HepG2 (cell line): ENCODE data around the gene SEPTIN2. TPM values are rescaled to one million over a fixed set of nuclear protein-coding genes. Genes with fewer than 3 reads are reported as not detected.

ENCODE experiments used
- ATAC-seq: fragments of 200-7000 bp; cut with Tn5 transposase; 3 replicates; pipeline ENCODE4 v1.9.1; 2020; ENCODE audit warnings: mild to moderate bottlenecking, moderate library complexity
- BruUV-seq: library from RNA; stranded (reverse); fragments of 400-500 nt; replicated peaks from 2 replicates; lab custom pipeline; 2021; lab: Mats Ljungman, UMichigan
- CTCF ChIA-PET: fragments of 300-600 bp; formaldehyde crosslinking; extraction: SDS; loops from one replicate; lab custom pipeline; 2021; ENCODE audit warnings: low total read pairs, inconsistent platforms, low intra/inter-chr PET ratio; lab: Yijun Ruan, JAX
- POLR2A ChIA-PET: fragments of 350-600 bp; sonication (Branson Sonifier 250); formaldehyde crosslinking; loops from one replicate; lab custom pipeline; 2020; ENCODE audit warnings: antibody characterized with exemption, inconsistent platforms; lab: Yijun Ruan, JAX
- DNase-seq: peaks from one replicate; pipeline ENCODE4 v3.0.0-alpha.2; 2015; ENCODE audit warnings: low spot score
- FAIRE-seq: peaks from 3 replicates; lab custom pipeline; 2011; peaks lifted over from hg19 to GRCh38; lab: Jason Lieb, UNC
- H2AFZ ChIP-seq: one replicate; pipeline ENCODE4 v1.6.1; 2011; ENCODE audit warnings: low read length, inconsistent platforms
- H3K27ac ChIP-seq: fragments of 300-600 bp; 3 replicates; pipeline ENCODE4 v1.8.0; 2011; ENCODE audit warnings: mixed run types, mild to moderate bottlenecking, mixed read lengths, low read length, inconsistent platforms; ENCODE audit not compliant: insufficient read depth; ENCODE audit errors: extremely low read length
- H3K27me3 ChIP-seq, 2 experiments: fragments of 200-600 bp in 1 of 2; 2 replicates in 1 of 2; 3 replicates in 1 of 2; pipeline versions ENCODE4 v1.6.0 to v1.8.0; 2011; ENCODE audit warnings: low read length in 2 of 2, mild to moderate bottlenecking in 2 of 2, moderate library complexity in 2 of 2, inconsistent platforms in 1 of 2; ENCODE audit not compliant: insufficient read depth in 2 of 2, control insufficient read depth in 1 of 2
- H3K36me3 ChIP-seq, 2 experiments: fragments of 200-600 bp in 1 of 2; replicated peaks in 1 of 2; 2 replicates in 1 of 2; 3 replicates in 1 of 2; pipeline versions ENCODE4 v1.5.1 to v1.8.0; 2011; ENCODE audit warnings: low read length in 2 of 2, inconsistent platforms in 1 of 2; ENCODE audit not compliant: insufficient read depth in 2 of 2, control insufficient read depth in 1 of 2
- H3K4me1 ChIP-seq: 2 replicates; pipeline ENCODE4 v1.5.1; 2012; ENCODE audit warnings: low read length, inconsistent platforms; ENCODE audit not compliant: insufficient read depth
- H3K4me2 ChIP-seq: 2 replicates; pipeline ENCODE4 v1.6.0; 2011; ENCODE audit warnings: low read depth, low read length, inconsistent platforms
- H3K4me3 ChIP-seq, 3 experiments: fragments of 200-600 bp in 1 of 3; sonication (generic), shearing (Covaris generic) in 1 of 3; replicated peaks in 1 of 3; 2 replicates each; pipeline ENCODE4 v1.5.1; 2011 to 2016; ENCODE audit warnings: low read length in 3 of 3, inconsistent platforms in 2 of 3, low read depth in 2 of 3, mild to moderate bottlenecking in 2 of 3, control low read depth in 1 of 3, mixed read lengths in 1 of 3; ENCODE audit not compliant: insufficient read depth in 1 of 3
- H3K79me2 ChIP-seq: one replicate; pipeline ENCODE4 v1.6.1; 2011; ENCODE audit warnings: low read length, inconsistent platforms; ENCODE audit not compliant: insufficient read depth
- H3K9ac ChIP-seq: 2 replicates; pipeline ENCODE4 v1.6.0; 2011; ENCODE audit warnings: mild to moderate bottlenecking, low read depth, low read length, inconsistent platforms; ENCODE audit not compliant: insufficient read depth
- H3K9me3 ChIP-seq: 2 replicates; pipeline ENCODE4 v1.5.1; 2012; ENCODE audit warnings: mild to moderate bottlenecking, low read length
- H4K20me1 ChIP-seq: 2 replicates; pipeline ENCODE4 v1.6.0; 2011; ENCODE audit warnings: inconsistent platforms, mild to moderate bottlenecking, low read length, moderate library complexity; ENCODE audit not compliant: insufficient read depth
- ARHGAP35 ChIP-seq: sonication (generic); formaldehyde crosslinking; IDR thresholded peaks from 2 replicates; pipeline ENCODE4 v1.9.0; 2022; ENCODE audit warnings: mild to moderate bottlenecking, inconsistent platforms, moderate library complexity, missing genetic modification reagents, borderline replicate concordance
- KLF12 ChIP-seq: sonication (generic); formaldehyde crosslinking; IDR thresholded peaks from 2 replicates; pipeline ENCODE4 v1.4.0; 2020; ENCODE audit warnings: missing genetic modification reagents, borderline replicate concordance
- NFKB2 ChIP-seq: sonication (generic); formaldehyde crosslinking; IDR thresholded peaks from 2 replicates; pipeline ENCODE4 v1.4.0; 2020; ENCODE audit warnings: missing genetic modification reagents, borderline replicate concordance
- TBX2 ChIP-seq: sonication (generic); formaldehyde crosslinking; IDR thresholded peaks from 2 replicates; pipeline ENCODE4 v1.5.0; 2020; ENCODE audit warnings: missing genetic modification reagents, mild to moderate bottlenecking, borderline replicate concordance
- ZBTB42 ChIP-seq: sonication (generic); formaldehyde crosslinking; IDR thresholded peaks from 2 replicates; pipeline ENCODE4 v1.5.0; 2020; ENCODE audit warnings: mild to moderate bottlenecking, missing genetic modification reagents
- ZBTB8A ChIP-seq: sonication (generic); formaldehyde crosslinking; IDR thresholded peaks from 2 replicates; pipeline ENCODE4 v1.4.0; 2020; ENCODE audit warnings: mild to moderate bottlenecking, low read depth, missing genetic modification reagents, borderline replicate concordance
- ZIK1 ChIP-seq: sonication (generic); formaldehyde crosslinking; IDR thresholded peaks from 2 replicates; pipeline ENCODE4 v1.5.0; 2020; ENCODE audit warnings: mild to moderate bottlenecking, low read depth, missing genetic modification reagents, borderline replicate concordance
- ZNF121 ChIP-seq: sonication (generic); formaldehyde crosslinking; IDR thresholded peaks from 2 replicates; pipeline ENCODE4 v1.5.0; 2020; ENCODE audit warnings: mild to moderate bottlenecking, missing genetic modification reagents
- ZNF570 ChIP-seq: sonication (generic); formaldehyde crosslinking; IDR thresholded peaks from 2 replicates; pipeline ENCODE4 v1.4.0; 2020; ENCODE audit warnings: mild to moderate bottlenecking, missing genetic modification reagents, borderline replicate concordance
- ZNF75D ChIP-seq: sonication (generic); formaldehyde crosslinking; IDR thresholded peaks from 2 replicates; pipeline ENCODE4 v1.8.1; 2023; ENCODE audit warnings: missing genetic modification reagents, mild to moderate bottlenecking, borderline replicate concordance
- ZNF782 ChIP-seq: sonication (generic); formaldehyde crosslinking; IDR thresholded peaks from 2 replicates; pipeline ENCODE4 v1.4.0; 2020; ENCODE audit warnings: missing genetic modification reagents, mild to moderate bottlenecking, borderline replicate concordance
- ZNF850 ChIP-seq: sonication (generic); formaldehyde crosslinking; conservative IDR thresholded peaks from 2 replicates; pipeline ENCODE4 v1.9.0; 2021; ENCODE audit warnings: mild to moderate bottlenecking, missing genetic modification reagents
- ZSCAN31 ChIP-seq: sonication (generic); formaldehyde crosslinking; IDR thresholded peaks from 2 replicates; pipeline ENCODE4 v1.5.0; 2020; ENCODE audit warnings: low read depth, mild to moderate bottlenecking, missing genetic modification reagents
- WGBS: methylation state at CpG from one replicate; pipeline ENCODE4 v1.1.6; 2017; ENCODE audit warnings: low lambda C conversion rate; 5-methylcytosine and 5-hydroxymethylcytosine counted together
- in situ Hi-C: cut with HindIII; loops from 2 replicates; pipeline ENCODE4 v1.10.0; 2017; ENCODE audit warnings: low pct_unique_long_range_greater_than_20kb; ENCODE audit not compliant: extremely low pct_ligation_motif_present
- intact Hi-C: fragments of 100-400 bp; cut with micrococcal nuclease; formaldehyde crosslinking; loops from one replicate; pipeline ENCODE4 v1.10.0; 2022; ENCODE audit not compliant: unreplicated experiment
- polyA plus RNA-seq, 8 experiments: library from polyadenylated mRNA; depleted of rRNA in 3 of 8; stranded (reverse) in 7 of 8; unstranded in 1 of 8; fragments of >200 nt; fragmentation: Illumina TruSeq in 4 of 8; extraction: Trizol in 4 of 8; gene quantifications; 2 replicates each; pipeline versions ENCODE4 v1.2.1 to v1.2.3, GENCODE V29; 2011 to 2016; ENCODE audit warnings: low read depth in 4 of 8, missing spikeins in 1 of 8, mixed read lengths in 1 of 8; ENCODE audit not compliant: insufficient read depth in 1 of 8
- total RNA-seq, 5 experiments: library from RNA; depleted of rRNA; stranded (reverse); fragments of >200 nt; fragmentation: Illumina TruSeq; extraction: Trizol; gene quantifications; 2 replicates each; pipeline ENCODE4 v1.2.3, GENCODE V29; 2016; ENCODE audit warnings: low read depth in 1 of 5
- TF ChIP-seq, protein P1 (sequence below): sonication (generic); formaldehyde crosslinking; IDR thresholded peaks from 2 replicates; pipeline ENCODE4 v1.4.0; 2020; ENCODE audit warnings: mild to moderate bottlenecking, missing genetic modification reagents
- TF ChIP-seq, protein P2 (sequence below): sonication (generic); formaldehyde crosslinking; IDR thresholded peaks from 2 replicates; pipeline ENCODE4 v1.5.0; 2020; ENCODE audit warnings: missing genetic modification reagents, mild to moderate bottlenecking, borderline replicate concordance

The SEPTIN2 gene
- total and polyA plus RNA-seq, 2 of the 13 experiments (the other 11 are each of a cell fraction or from before 2014, with no cell fraction given) = 493 to 733 TPM

DNA sequence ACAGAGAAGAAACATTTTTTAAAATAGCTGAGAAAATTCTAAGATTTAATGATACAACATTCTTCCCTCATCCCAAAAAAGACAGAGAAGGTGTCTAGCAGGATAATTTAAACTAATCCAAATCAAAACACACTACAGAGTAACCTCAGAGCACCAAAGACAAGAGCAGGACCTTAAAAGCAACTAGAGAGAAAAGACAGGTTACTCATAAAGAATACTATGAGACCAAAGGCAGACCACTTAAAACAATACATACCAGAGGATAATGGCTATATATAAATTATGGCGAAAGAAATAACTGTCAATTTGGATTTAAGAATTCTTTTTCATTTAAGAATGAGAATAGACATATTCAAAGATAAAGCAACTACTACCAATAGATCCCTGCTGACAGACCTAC, 40.2 kb upstream of the SEPTIN2 start:
- peaks cover 17% of the 10 kb centered on the region for H4K20me1 ChIP-seq
- no peaks in the 10 kb centered on the region; a peak in 1 of 5 replicates for H3K36me3 ChIP-seq
- FAIRE-seq (no peak), DNase-seq (no peak), ATAC-seq (no peak)
- H3K79me2 ChIP-seq = peaks cover 94% of the 10 kb centered on the region
- H3K27me3 ChIP-seq = no peaks in the 10 kb centered on the region; a peak in 1 of 5 replicates
- no peak overlapping the region for H3K4me3 ChIP-seq
- TF ChIP-seq KLF12 (CRISPR knock-in tag) = no peak
- no peak for TF ChIP-seq ZIK1 (CRISPR knock-in tag)
- TF ChIP-seq ZNF850 = no peak
- TF ChIP-seq, protein P1, sequence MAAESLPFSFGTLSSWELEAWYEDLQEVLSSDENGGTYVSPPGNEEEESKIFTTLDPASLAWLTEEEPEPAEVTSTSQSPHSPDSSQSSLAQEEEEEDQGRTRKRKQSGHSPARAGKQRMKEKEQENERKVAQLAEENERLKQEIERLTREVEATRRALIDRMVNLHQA = no peak
- no peak for TF ChIP-seq ZNF121 (CRISPR knock-in tag)
- TF ChIP-seq ZBTB42 (CRISPR knock-in tag) = no peak
- TF ChIP-seq, protein P2, sequence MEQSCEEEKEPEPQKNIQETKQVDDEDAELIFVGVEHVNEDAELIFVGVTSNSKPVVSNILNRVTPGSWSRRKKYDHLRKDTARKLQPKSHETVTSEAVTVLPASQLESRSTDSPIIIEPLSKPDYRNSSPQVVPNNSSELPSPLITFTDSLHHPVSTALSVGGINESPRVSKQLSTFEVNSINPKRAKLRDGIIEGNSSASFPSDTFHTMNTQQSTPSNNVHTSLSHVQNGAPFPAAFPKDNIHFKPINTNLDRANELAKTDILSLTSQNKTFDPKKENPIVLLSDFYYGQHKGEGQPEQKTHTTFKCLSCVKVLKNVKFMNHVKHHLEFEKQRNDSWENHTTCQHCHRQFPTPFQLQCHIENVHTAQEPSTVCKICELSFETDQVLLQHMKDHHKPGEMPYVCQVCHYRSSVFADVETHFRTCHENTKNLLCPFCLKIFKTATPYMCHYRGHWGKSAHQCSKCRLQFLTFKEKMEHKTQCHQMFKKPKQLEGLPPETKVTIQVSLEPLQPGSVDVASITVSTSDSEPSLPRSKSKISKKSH (CRISPR knock-in tag) = no peak
- TF ChIP-seq ZBTB8A (CRISPR knock-in tag) = no peak
- no peak for TF ChIP-seq ZSCAN31 (CRISPR knock-in tag)
- TF ChIP-seq ZNF570 (CRISPR knock-in tag) = no peak
- TF ChIP-seq TBX2 (CRISPR knock-in tag) = no peak
- TF ChIP-seq ZNF75D (CRISPR knock-in tag) = no peak
- no peak for TF ChIP-seq ZNF782 (CRISPR knock-in tag)
- no peak for TF ChIP-seq NFKB2 (CRISPR knock-in tag)
- TF ChIP-seq ARHGAP35 (CRISPR knock-in tag) = no peak
- in situ Hi-C loops (no loop called here), intact Hi-C loops (loop anchor here (10.0 kb wide), 1 partner anchor 79 kb away; the partner anchor contains the start of gene FARP2)
- no peak overlapping the region for H3K9ac ChIP-seq
- H3K9me3 ChIP-seq = no peaks in the 10 kb centered on the region
- ChIA-PET CTCF (no interaction called here), POLR2A (interaction anchor here (1.9 kb wide), 1 partner anchor 39 kb away, joined by 7 read pairs; no protein-coding TSS in a partner anchor)
- H2AFZ ChIP-seq = no peak overlapping the region
- no peak overlapping the region for H3K27ac ChIP-seq
- no TSS peak for BruUV-seq
- peaks cover 52% of the 10 kb centered on the region for H3K4me1 ChIP-seq
- WGBS = 98% methylated on average over 1 of the region's 1 CpG
- no peak overlapping the region for H3K4me2 ChIP-seq
